Colonic mucosa (tissue), 4 donors: Measurements from ENCODE around the gene LARP6. TPM values are rescaled to one million over a fixed set of nuclear protein-coding genes. Genes with fewer than 3 reads are reported as not detected.

Experiments used
- DNase-seq: peaks from one replicate; pipeline ENCODE4 v3.0.0-alpha.2; 2020
- H3K27ac ChIP-seq: fragments of 200-600 bp; one replicate; pipeline ENCODE4 v1.8.0; 2021
- H3K27me3 ChIP-seq: fragments of 200-600 bp; one replicate; pipeline ENCODE4 v1.8.0; 2021
- H3K36me3 ChIP-seq: fragments of 200-600 bp; one replicate; pipeline ENCODE4 v1.8.0; 2021
- H3K4me1 ChIP-seq: fragments of 200-600 bp; one replicate; pipeline ENCODE4 v1.8.0; 2021; ENCODE audit warnings: mild to moderate bottlenecking
- H3K4me3 ChIP-seq: fragments of 200-600 bp; one replicate; pipeline ENCODE4 v1.8.0; 2021
- H3K9ac ChIP-seq, 2 donors: one replicate each; pipeline ENCODE4 v1.7.0; 2013; ENCODE audit warnings: control low read depth in 2 of 2, low read depth in 2 of 2, low read length in 2 of 2
- H3K9me3 ChIP-seq: fragments of 200-600 bp; one replicate; pipeline ENCODE4 v1.8.0; 2021
- CTCF ChIP-seq: fragments of 200-600 bp; IDR thresholded peaks from one replicate; pipeline ENCODE4 v1.8.0; 2022; ENCODE audit warnings: antibody characterized with exemption, mild to moderate bottlenecking
- intact Hi-C: fragments of 100-400 bp; cut with DNase I; formaldehyde crosslinking; loops from one replicate; pipeline ENCODE4 v1.14.1; 2022
- total RNA-seq, 2 donors: library from RNA; stranded (reverse); fragmentation: NEBNext Ultra II Directional in 1 of 2; extraction: Animal tissue kit (Norgen Biotek cat#: 25700) in 1 of 2; gene quantifications; one replicate each; pipeline ENCODE4 v1.2.1, GENCODE V29; 2021
- donor health status: healthy.
- donor health status: DM: no; HTN: no; CAD: no.
- donor health status: DM: no; HTN: no; CAD: no.

Gene LARP6
- total RNA-seq, 2 donors from 2014 or later: 0.49 to 3.5 TPM

GRCh38 chr15:70857562-70858285 lies 3.8 kb upstream of the LARP6 start:
- DNase-seq: no peak
- Histone ChIP-seq H3K9me3 (no peaks in the 10 kb centered on the region), H3K9ac (no peak overlapping the region), H3K36me3 (no peaks in the 10 kb centered on the region), H3K4me3 (no peak overlapping the region), H3K27me3 (peaks cover 8% of the 10 kb centered on the region), H3K27ac (no peak overlapping the region), H3K4me1 (no peaks in the 10 kb centered on the region)
- TF ChIP-seq CTCF: no peak
- intact Hi-C loops: no loop called here

GRCh38 chr15:70856884-70857561 lies 3.1 kb upstream of the LARP6 start:
- peaks cover 8% of the 10 kb centered on the region for H3K27me3 ChIP-seq
- H3K9ac ChIP-seq: no peak overlapping the region
- no peak overlapping the region for H3K27ac ChIP-seq
- no peak overlapping the region for H3K4me3 ChIP-seq
- intact Hi-C loops: no loop called here
- TF ChIP-seq CTCF: no peak
- no peaks in the 10 kb centered on the region for H3K36me3 ChIP-seq
- H3K9me3 ChIP-seq: no peaks in the 10 kb centered on the region
- peak; percentile 68 for DNase-seq
- no peaks in the 10 kb centered on the region for H3K4me1 ChIP-seq

- intact Hi-C loops: no loop called here
- no peak overlapping the region for H3K4me3 ChIP-seq
- DNase-seq: no peak
- no peaks in the 10 kb centered on the region for H3K36me3 ChIP-seq
- no peaks in the 10 kb centered on the region for H3K9me3 ChIP-seq
- no peak for TF ChIP-seq CTCF
- no peak overlapping the region for H3K27ac ChIP-seq
- H3K27me3 ChIP-seq: peaks cover 8% of the 10 kb centered on the region
- no peaks in the 10 kb centered on the region for H3K4me1 ChIP-seq
- no peak overlapping the region for H3K9ac ChIP-seq
These were observed 2.4 kb upstream of the LARP6 start for GRCh38 chr15:70856177-70856883.

GRCh38 chr15:70855764-70856163 lies 1.8 kb upstream of the LARP6 start:
- Histone ChIP-seq H3K36me3 (no peaks in the 10 kb centered on the region), H3K27ac (no peak overlapping the region), H3K9me3 (no peaks in the 10 kb centered on the region), H3K4me3 (no peak overlapping the region), H3K9ac (no peak overlapping the region), H3K27me3 (peaks cover 8% of the 10 kb centered on the region), H3K4me1 (no peaks in the 10 kb centered on the region)
- no peak for DNase-seq
- intact Hi-C loops: no loop called here
- TF ChIP-seq CTCF: no peak

GRCh38 chr15:70854666-70854976 lies 664 bp upstream of the LARP6 start:
- Histone ChIP-seq H3K4me1 (no peaks in the 10 kb centered on the region), H3K27ac (no peak overlapping the region), H3K36me3 (no peaks in the 10 kb centered on the region), H3K9me3 (no peaks in the 10 kb centered on the region), H3K27me3 (peaks cover 8% of the 10 kb centered on the region), H3K4me3 (no peak overlapping the region), H3K9ac (peak overlapping the region in 1 of 2 donors; percentile 59)
- DNase-seq: no peak
- no peak for TF ChIP-seq CTCF
- intact Hi-C loops: no loop called here
